Liver (tissue), 9 donors: Measurements from ENCODE around the gene MAML3. TPM values are rescaled to one million over a fixed set of nuclear protein-coding genes. Genes with fewer than 3 reads are reported as not detected.
A peak's percentile ranks its signal among the peaks of the same experiment; 100 is the strongest.

Source experiments
- DNase-seq: peaks from one replicate; pipeline ENCODE4 v3.0.0-alpha.2; 2017; ENCODE audit warnings: low spot score
- H3K27ac ChIP-seq, 2 donors: one replicate each; pipeline ENCODE4 v1.7.0; 2013; ENCODE audit warnings: inconsistent platforms in 2 of 2, low read length in 2 of 2, control low read depth in 1 of 2, low read depth in 1 of 2, mild to moderate bottlenecking in 1 of 2
- H3K27me3 ChIP-seq, 4 donors: one replicate each; pipeline versions ENCODE4 v1.6.1 to v1.7.0; 2013; ENCODE audit warnings: low read length in 3 of 4, inconsistent platforms in 1 of 4, mild to moderate bottlenecking in 1 of 4, moderate library complexity in 1 of 4; ENCODE audit not compliant: control insufficient read depth in 4 of 4, insufficient read depth in 4 of 4
- H3K36me3 ChIP-seq, 4 donors: one replicate each; pipeline versions ENCODE4 v1.6.1 to v1.7.0; 2013; ENCODE audit warnings: low read length in 3 of 4, mild to moderate bottlenecking in 3 of 4, low read depth in 1 of 4, moderate library complexity in 1 of 4; ENCODE audit not compliant: control insufficient read depth in 4 of 4, insufficient read depth in 3 of 4
- H3K4me1 ChIP-seq, 4 donors: one replicate each; pipeline versions ENCODE4 v1.6.1 to v1.7.0; 2013; ENCODE audit warnings: low read length in 3 of 4, mild to moderate bottlenecking in 3 of 4, moderate library complexity in 1 of 4; ENCODE audit not compliant: control insufficient read depth in 4 of 4, insufficient read depth in 4 of 4
- H3K4me3 ChIP-seq, 3 donors: one replicate each; pipeline versions ENCODE4 v1.6.1 to v1.7.0; 2013; ENCODE audit warnings: low read length in 3 of 3, control low read depth in 1 of 3, low read depth in 1 of 3, mild to moderate bottlenecking in 1 of 3
- H3K9ac ChIP-seq, 2 donors: one replicate each; pipeline ENCODE4 v1.7.0; 2013; ENCODE audit warnings: low read length in 2 of 2, mild to moderate bottlenecking in 2 of 2, moderate library complexity in 2 of 2, control low read depth in 1 of 2, low read depth in 1 of 2
- H3K9me3 ChIP-seq, 4 donors: one replicate each; pipeline versions ENCODE4 v1.6.1 to v1.7.0; 2013; ENCODE audit warnings: low read length in 3 of 4; ENCODE audit not compliant: control insufficient read depth in 4 of 4
- ATF3 ChIP-seq: IDR thresholded peaks from 2 replicates; pipeline ENCODE4 v1.6.1; 2016; ENCODE audit warnings: antibody characterized with exemption
- CTCF ChIP-seq: fragments of 150-350 bp; IDR thresholded peaks from 2 replicates; pipeline ENCODE4 v1.5.1; 2017; ENCODE audit warnings: improper control_type of control experiment, low read depth, low read length; ENCODE audit not compliant: missing input control
- FOXA1 ChIP-seq: IDR thresholded peaks from 2 replicates; pipeline ENCODE4 v1.6.1; 2016; ENCODE audit warnings: antibody characterized with exemption
- FOXA2 ChIP-seq: IDR thresholded peaks from 2 replicates; pipeline ENCODE4 v1.6.1; 2016; ENCODE audit warnings: antibody characterized with exemption
- GABPA ChIP-seq, 2 donors: IDR thresholded peaks in 1 of 2; conservative IDR thresholded peaks in 1 of 2; 2 replicates each; pipeline ENCODE4 v1.6.1; 2016; ENCODE audit warnings: antibody characterized with exemption in 2 of 2, mild to moderate bottlenecking in 1 of 2, moderate library complexity in 1 of 2
- HNF4A ChIP-seq, 2 donors: conservative IDR thresholded peaks; 2 replicates each; pipeline ENCODE4 v1.6.1; 2016; ENCODE audit warnings: antibody characterized with exemption in 2 of 2, mild to moderate bottlenecking in 2 of 2
- NR2F2 ChIP-seq: IDR thresholded peaks from 2 replicates; pipeline ENCODE4 v1.6.1; 2016; ENCODE audit warnings: antibody characterized with exemption
- RAD21 ChIP-seq, 2 donors: IDR thresholded peaks; 2 replicates each; pipeline ENCODE4 v1.6.1; 2016; ENCODE audit warnings: antibody characterized with exemption in 2 of 2, mild to moderate bottlenecking in 2 of 2
- REST ChIP-seq: IDR thresholded peaks from 2 replicates; pipeline ENCODE4 v1.6.1; 2016; ENCODE audit warnings: antibody characterized with exemption, mild to moderate bottlenecking
- RXRA ChIP-seq, 2 donors: IDR thresholded peaks; 2 replicates each; pipeline ENCODE4 v1.6.1; 2017 to 2018; ENCODE audit warnings: antibody characterized with exemption in 2 of 2, mild to moderate bottlenecking in 1 of 2
- SP1 ChIP-seq: IDR thresholded peaks from 2 replicates; pipeline ENCODE4 v1.6.1; 2018; ENCODE audit warnings: antibody characterized with exemption, mild to moderate bottlenecking
- TAF1 ChIP-seq: conservative IDR thresholded peaks from 2 replicates; pipeline ENCODE4 v1.6.1; 2016; ENCODE audit warnings: antibody characterized with exemption, mild to moderate bottlenecking
- YY1 ChIP-seq: IDR thresholded peaks from 2 replicates; pipeline ENCODE4 v1.6.1; 2016; ENCODE audit warnings: antibody characterized with exemption, mild to moderate bottlenecking
- ZBTB33 ChIP-seq: IDR thresholded peaks from 2 replicates; pipeline ENCODE4 v1.6.1; 2016; ENCODE audit warnings: antibody characterized with exemption
- WGBS: extraction: QIAGEN DNeasy Blood & Tissue Kit; methylation state at CpG from one replicate; pipeline ENCODE4 v1.1.7; 2013; 5-methylcytosine and 5-hydroxymethylcytosine counted together
- polyA plus RNA-seq, 2 donors: library from polyadenylated mRNA; stranded (reverse) in 1 of 2; unstranded in 1 of 2; fragments of 200-250 nt in 1 of 2; fragments of >200 nt in 1 of 2; fragmentation: Nextera tagmentation in 1 of 2; extraction: Ambion mirVana in 1 of 2; gene quantifications; one replicate each; pipeline versions ENCODE4 v1.2.1 to v1.2.3, GENCODE V29; 2013 to 2015
- total RNA-seq, 2 donors: library from RNA; depleted of rRNA; stranded (reverse); fragments of >200 nt; gene quantifications; one replicate each; pipeline ENCODE4 v1.2.3, GENCODE V29; 2014
- donor health status: healthy.
- donor health status: healthy.
- donor health status: healthy.
- donor health status: healthy.
- donor health status: healthy.

Gene MAML3
- total and polyA plus RNA-seq, 4 donors: 1.3 to 4.3 (median 2.7) TPM

GRCh38 chr4:139887376-139887802 lies 266.6 kb downstream of the MAML3 start:
- H3K27me3 ChIP-seq: no peaks in the 10 kb centered on the region
- peaks cover 0 to 8% (median 6%) of the 10 kb centered on the region in 4 donors for H3K4me1 ChIP-seq
- DNase-seq: no peak
- peak overlapping the region; percentile 36 to 56 for H3K9ac ChIP-seq
- no peaks in the 10 kb centered on the region for H3K9me3 ChIP-seq
- 38% methylated on average over 4 of the region's 4 CpGs for WGBS
- peak overlapping the region; percentile 52 to 58 for H3K27ac ChIP-seq
- H3K4me3 ChIP-seq: peak overlapping the region; percentile 30 to 60 (median 41)
- H3K36me3 ChIP-seq: peaks cover 0 to 6% (median 0%) of the 10 kb centered on the region in 4 donors
- TF ChIP-seq ZBTB33 (no peak), YY1 (peak; percentile 18), RAD21 (IDR thresholded peaks at IDR 0.05) (peak in 1 of 2 donors; percentile 18), NR2F2 (no peak)

GRCh38 chr4:139886798-139887197 lies 267.2 kb downstream of the MAML3 start:
- TF ChIP-seq RXRA (IDR thresholded peaks at IDR 0.05) (no peak), FOXA1 (no peak), HNF4A (conservative IDR thresholded peaks at IDR 0.05) (no peak), ZBTB33 (no peak), NR2F2 (no peak), GABPA (IDR thresholded peaks at IDR 0.05 in 1 of 2, conservative IDR thresholded peaks at IDR 0.05 in 1 of 2) (no peak), ATF3 (no peak), SP1 (no peak), CTCF (no peak), REST (no peak), FOXA2 (no peak), TAF1 (no peak), YY1 (no peak)
- H3K4me3 ChIP-seq: peak overlapping the region; percentile 30 to 60 (median 41)
- H3K4me1 ChIP-seq: peaks cover 0 to 8% (median 6%) of the 10 kb centered on the region in 4 donors
- no peaks in the 10 kb centered on the region for H3K9me3 ChIP-seq
- WGBS: 17% methylated on average over 8 of the region's 8 CpGs
- DNase-seq: no peak
- H3K9ac ChIP-seq: peak overlapping the region; percentile 36 to 56
- H3K27ac ChIP-seq: peak overlapping the region; percentile 52 to 58
- H3K27me3 ChIP-seq: no peaks in the 10 kb centered on the region
- H3K36me3 ChIP-seq: peaks cover 0 to 6% (median 0%) of the 10 kb centered on the region in 4 donors
